CD4-positive, alpha-beta memory T cell (primary cell): Measurements from ENCODE around the gene LAMB1. TPM values are rescaled to one million over a fixed set of nuclear protein-coding genes. Genes with fewer than 3 reads are reported as not detected.
"Not testable (repeated sequence)": the region's sequence is repeated elsewhere in the genome, so short reads cannot be mapped to it uniquely, and the experiment has no call there.

Experiments used
- CTCF ChIA-PET: fragments of 350-600 bp; sonication (Branson Sonifier 250); formaldehyde crosslinking; loops from one replicate; lab custom pipeline; 2021; ENCODE audit warnings: inconsistent platforms; ENCODE audit not compliant: partially characterized antibody; lab: Charles Lee
- POLR2A ChIA-PET: fragments of 350-600 bp; sonication (Branson Sonifier 250); formaldehyde crosslinking; loops from one replicate; lab custom pipeline; 2021; ENCODE audit not compliant: partially characterized antibody; lab: Charles Lee
- DNase-seq, 5 donors: peaks; one replicate each; pipeline versions ENCODE4 v3.0.0 to v3.0.0-alpha.2; 2020 to 2022; ENCODE audit warnings: mixed read lengths in 1 of 5
- H3K27ac ChIP-seq: one replicate; pipeline ENCODE4 v1.7.0; 2013; ENCODE audit warnings: low read depth, low read length
- H3K27me3 ChIP-seq: 2 replicates; pipeline ENCODE4 v1.7.0; 2013; ENCODE audit warnings: mild to moderate bottlenecking, low read length, moderate library complexity; ENCODE audit not compliant: insufficient read depth
- H3K36me3 ChIP-seq: 2 replicates; pipeline ENCODE4 v1.7.0; 2013; ENCODE audit warnings: mild to moderate bottlenecking, low read length, moderate library complexity; ENCODE audit not compliant: insufficient read depth
- H3K4me1 ChIP-seq: 2 replicates; pipeline ENCODE4 v1.7.0; 2013; ENCODE audit warnings: mild to moderate bottlenecking, low read length, moderate library complexity; ENCODE audit not compliant: insufficient read depth
- H3K4me3 ChIP-seq, 2 donors: one replicate each; pipeline ENCODE4 v1.7.0; 2013; ENCODE audit warnings: low read length in 2 of 2, mild to moderate bottlenecking in 1 of 2
- H3K9me3 ChIP-seq, 2 donors: one replicate each; pipeline ENCODE4 v1.7.0; 2013; ENCODE audit warnings: low read length in 2 of 2, control low read depth in 1 of 2; ENCODE audit not compliant: control insufficient read depth in 1 of 2
- H3K27ac Mint-ChIP-seq, 7 donors: one replicate each; pipeline ENCODE4 v1.8.0; 2020 to 2021; ENCODE audit warnings: mixed read lengths in 7 of 7, mild to moderate bottlenecking in 6 of 7, inconsistent platforms in 3 of 7, moderate library complexity in 3 of 7
- H3K27me3 Mint-ChIP-seq, 2 donors: one replicate each; pipeline ENCODE4 v1.8.0; 2020 to 2021; ENCODE audit warnings: mixed read lengths in 2 of 2
- H3K36me3 Mint-ChIP-seq, 2 donors: one replicate each; pipeline ENCODE4 v1.8.0; 2020 to 2021; ENCODE audit warnings: mixed read lengths in 2 of 2, inconsistent platforms in 1 of 2, mild to moderate bottlenecking in 1 of 2
- H3K4me1 Mint-ChIP-seq, 4 donors: one replicate each; pipeline ENCODE4 v1.8.0; 2020 to 2021; ENCODE audit warnings: mixed read lengths in 4 of 4, mild to moderate bottlenecking in 1 of 4
- H3K4me3 Mint-ChIP-seq, 8 donors: one replicate each; pipeline ENCODE4 v1.8.0; 2020 to 2021; ENCODE audit warnings: mixed read lengths in 8 of 8, mild to moderate bottlenecking in 7 of 8, moderate library complexity in 6 of 8, inconsistent platforms in 3 of 8
- H3K9me3 Mint-ChIP-seq, 8 donors: one replicate each; pipeline ENCODE4 v1.8.0; 2020 to 2021; ENCODE audit warnings: mixed read lengths in 8 of 8, mild to moderate bottlenecking in 5 of 8, inconsistent platforms in 3 of 8, moderate library complexity in 1 of 8
- intact Hi-C: fragments of 100-400 bp; cut with micrococcal nuclease; formaldehyde crosslinking; loops from one replicate; pipeline ENCODE4 v1.15.1; 2023
- polyA plus RNA-seq, 2 donors: library from polyadenylated mRNA; unstranded; fragments of 300-500 nt; fragmentation: Illumina TruSeq; gene quantifications; one replicate each; pipeline ENCODE4 v1.2.3, GENCODE V29; 2021
- total RNA-seq, 2 experiments: library from RNA; stranded (reverse); gene quantifications; one replicate each; pipeline ENCODE4 v1.2.3, GENCODE V29; 2021

LAMB1 gene
- total and polyA plus RNA-seq, 4 experiments from 2014 or later, result 0.95 TPM; not detected in 3

DNA sequence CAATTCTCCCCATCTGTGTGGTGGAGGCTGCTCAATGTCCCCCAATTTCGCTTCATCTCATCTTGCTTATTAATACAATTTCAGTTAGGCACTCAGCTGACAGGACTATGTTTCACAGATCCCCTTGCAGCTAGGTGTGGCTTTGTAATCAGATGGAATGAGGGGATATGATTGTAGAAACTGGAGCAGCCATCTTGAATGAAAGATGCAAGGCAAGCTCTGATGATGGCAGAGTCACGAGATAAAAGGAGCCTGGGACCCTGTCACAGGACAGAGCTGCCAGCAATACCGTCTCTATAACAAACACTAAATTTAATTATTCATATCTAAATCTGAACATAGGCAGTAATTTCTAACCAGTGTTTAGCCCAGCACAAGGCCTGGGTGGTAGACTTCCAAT, 113.0 kb downstream of the LAMB1 start:
- Histone ChIP-seq H3K4me3 (peak overlapping the region in 1 of 2 donors; percentile 98), H3K9me3 (no peaks in the 10 kb centered on the region), H3K36me3 (peaks cover 9% of the 10 kb centered on the region), H3K27ac (peak overlapping the region; percentile 95), H3K27me3 (no peaks in the 10 kb centered on the region), H3K4me1 (peaks cover 41% of the 10 kb centered on the region)
- Mint-ChIP-seq H3K9me3 (peaks cover 0 to 2% (median 0%) of the 10 kb centered on the region in 8 donors), H3K4me1 (peaks cover 31 to 45% (median 38%) of the 10 kb centered on the region in 4 donors), H3K4me3 (peak overlapping the region in 4 of 8 donors; percentile 93 to 100 (median 99)), H3K27me3 (peaks cover 1 to 3% of the 10 kb centered on the region in 2 donors), H3K36me3 (peaks cover 10 to 26% of the 10 kb centered on the region in 2 donors), H3K27ac (peak overlapping the region; percentile 89 to 100 (median 99))
- CTCF ChIA-PET, result interaction anchor here (1.7 to 7.2 kb wide), 4 partner anchors 10 to 426 kb away, joined by 5 to 52 read pairs (median 25); partner anchors contain the start of gene CBLL1
- POLR2A ChIA-PET, result interaction anchor here (0.9 to 3.8 kb wide), 12 partner anchors 8 to 721 kb away, joined by 3 to 35 read pairs (median 6); partner anchors contain the start of genes CBLL1, COG5, DUS4L and HBP1
- no peak for DNase-seq
- intact Hi-C loops, result loop anchor here (5.0 kb wide), 1 partner anchor 328 kb away; the partner anchor contains the start of genes COG5 and DUS4L

- H3K27ac ChIP-seq, H3K4me3 Mint-ChIP-seq, H3K27me3 Mint-ChIP-seq, DNase-seq, H3K4me3 ChIP-seq, intact Hi-C loops, H3K27me3 ChIP-seq, H3K27ac Mint-ChIP-seq, H3K36me3 ChIP-seq, H3K9me3 ChIP-seq, H3K36me3 Mint-ChIP-seq, H3K9me3 Mint-ChIP-seq: not testable (repeated sequence)
- peaks cover 19% of the 10 kb centered on the region for H3K4me1 ChIP-seq
- CTCF ChIA-PET, result interaction anchor here (1.6 to 7.2 kb wide), 3 partner anchors 8 to 145 kb away, joined by 10 to 52 read pairs (median 36); partner anchors contain the start of gene CBLL1
- peaks cover 12 to 24% (median 17%) of the 10 kb centered on the region in 4 donors for H3K4me1 Mint-ChIP-seq
- POLR2A ChIA-PET, result interaction anchor here (1.5 kb wide), 1 partner anchor 719 kb away, joined by 4 read pairs; the partner anchor contains the start of gene HBP1
Observed at GRCh38 chr7:107887827-107888226, 115.1 kb downstream of the LAMB1 start.

GRCh38 chr7:107884066-107884818, 118.7 kb downstream of the LAMB1 start:
- DNase-seq, result no peak
- Mint-ChIP-seq H3K9me3 (no peaks in the 10 kb centered on the region), H3K4me1 (peaks cover 3 to 6% (median 5%) of the 10 kb centered on the region in 4 donors), H3K4me3 (no peak overlapping the region), H3K27me3 (peaks cover 4 to 7% of the 10 kb centered on the region in 2 donors), H3K27ac (no peak overlapping the region), H3K36me3 (no peaks in the 10 kb centered on the region)
- H3K36me3 ChIP-seq, result no peaks in the 10 kb centered on the region
- ChIA-PET POLR2A (interaction anchor here (0.6 to 1.5 kb wide), 2 partner anchors 12 to 141 kb away, joined by 3 read pairs; no protein-coding TSS in a partner anchor), CTCF (interaction anchor here (1.2 kb wide), 2 partner anchors 140 to 420 kb away, joined by 3 to 4 read pairs; partner anchors contain the start of gene CBLL1)
- H3K27ac ChIP-seq, result no peak overlapping the region
- peaks cover 3% of the 10 kb centered on the region for H3K4me1 ChIP-seq
- no peak overlapping the region for H3K4me3 ChIP-seq
- H3K9me3 ChIP-seq, result no peaks in the 10 kb centered on the region
- intact Hi-C loops, result no loop called here
- H3K27me3 ChIP-seq, result no peaks in the 10 kb centered on the region

- no peaks in the 10 kb centered on the region for H3K36me3 ChIP-seq
- H3K27me3 ChIP-seq, result no peaks in the 10 kb centered on the region
- ChIA-PET POLR2A (interaction anchor here (1.2 to 1.5 kb wide), 2 partner anchors 7 to 139 kb away, joined by 3 to 4 read pairs; no protein-coding TSS in a partner anchor), CTCF (interaction anchor here (6.2 to 13.8 kb wide), 3 partner anchors 8 to 419 kb away, joined by 52 to 504 read pairs (median 76); partner anchors contain the start of genes CBLL1 and DLD)
- Mint-ChIP-seq H3K27ac (no peak overlapping the region), H3K4me3 (no peak overlapping the region), H3K36me3 (no peaks in the 10 kb centered on the region), H3K27me3 (peaks cover 4 to 7% of the 10 kb centered on the region in 2 donors), H3K4me1 (peaks cover 7 to 8% (median 8%) of the 10 kb centered on the region in 4 donors), H3K9me3 (no peaks in the 10 kb centered on the region)
- intact Hi-C loops, result no loop called here
- H3K4me3 ChIP-seq, result no peak overlapping the region
- H3K4me1 ChIP-seq, result peaks cover 3% of the 10 kb centered on the region
- DNase-seq, result no peak
- no peak overlapping the region for H3K27ac ChIP-seq
- no peaks in the 10 kb centered on the region for H3K9me3 ChIP-seq
Observed at GRCh38 chr7:107882766-107883165, 120.2 kb downstream of the LAMB1 start.

DNA sequence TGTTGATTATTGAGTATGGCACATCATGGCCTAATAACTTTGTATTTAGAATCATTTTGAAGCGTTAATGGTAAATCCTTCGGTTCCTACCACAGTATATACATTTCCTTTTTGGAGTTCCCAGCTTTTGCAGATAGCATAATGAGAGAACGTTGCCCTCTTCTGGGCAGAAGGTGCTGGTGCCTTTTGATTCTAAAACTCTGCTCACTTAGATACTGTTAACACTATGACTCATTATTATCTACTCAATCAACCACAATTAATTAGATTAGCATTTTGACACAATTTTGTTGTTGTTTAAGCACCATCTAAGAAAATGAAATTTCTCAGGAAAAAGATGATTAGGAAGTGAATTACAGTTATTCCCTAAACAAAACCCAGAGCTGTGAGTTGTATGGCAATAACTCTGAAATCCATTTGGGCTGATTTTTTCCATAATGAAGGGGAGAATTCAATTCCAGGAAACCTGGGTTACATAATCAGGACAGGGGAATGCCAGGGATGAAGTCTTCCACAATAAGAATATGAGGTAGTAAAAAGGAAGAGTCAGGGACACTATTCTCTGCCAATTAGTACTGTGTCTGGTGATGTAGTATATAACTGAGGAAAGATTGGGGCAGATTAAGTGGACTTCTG, 123.4 kb downstream of the LAMB1 start:
- intact Hi-C loops, result loop anchor here (1.0 to 5.0 kb wide), 5 partner anchors 136 to 1087 kb away; no protein-coding TSS in a partner anchor
- H3K9me3 ChIP-seq, result no peaks in the 10 kb centered on the region
- no peaks in the 10 kb centered on the region for H3K27me3 ChIP-seq
- ChIA-PET POLR2A (interaction anchor here (0.9 to 12.2 kb wide), 7 partner anchors 9 to 416 kb away, joined by 3 to 408 read pairs (median 3); partner anchors contain the start of genes CBLL1 and DLD), CTCF (interaction anchor here (0.6 to 13.8 kb wide), 26 partner anchors 8 to 1086 kb away, joined by 3 to 504 read pairs (median 5); partner anchors contain the start of genes CBLL1, COG5, DLD and DUS4L)
- H3K4me3 ChIP-seq, result no peak overlapping the region
- H3K4me1 ChIP-seq, result peaks cover 18% of the 10 kb centered on the region
- Mint-ChIP-seq H3K27ac (peak overlapping the region in 2 of 7 donors; percentile 4 to 52), H3K4me1 (peaks cover 13 to 26% (median 21%) of the 10 kb centered on the region in 4 donors), H3K36me3 (no peaks in the 10 kb centered on the region), H3K9me3 (no peaks in the 10 kb centered on the region), H3K4me3 (no peak overlapping the region), H3K27me3 (peaks cover 3 to 6% of the 10 kb centered on the region in 2 donors)
- peak; percentile 53 to 68 (median 57) for DNase-seq
- no peak overlapping the region for H3K27ac ChIP-seq
- H3K36me3 ChIP-seq, result no peaks in the 10 kb centered on the region

DNA sequence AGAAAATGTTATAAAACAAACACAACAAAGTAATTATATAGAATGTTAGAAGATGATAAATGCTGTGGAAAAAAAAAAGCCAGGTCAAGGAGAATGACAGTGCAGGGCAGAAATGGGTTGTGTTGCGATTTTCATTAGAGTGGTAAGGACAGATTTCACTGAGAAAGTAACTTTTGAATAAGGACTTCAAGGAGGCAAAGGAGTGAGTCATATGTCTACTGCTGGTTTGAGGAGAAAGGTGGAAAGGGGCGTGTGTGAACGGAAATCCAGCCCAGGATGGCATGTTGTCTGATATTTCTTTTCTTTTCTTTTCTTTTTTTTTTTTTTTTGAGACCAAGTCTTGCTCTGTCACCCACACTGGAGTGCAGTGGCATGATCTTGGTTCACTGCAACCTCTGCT, 124.3 kb downstream of the LAMB1 start:
- Mint-ChIP-seq H3K27me3 (no peaks in the 10 kb centered on the region), H3K36me3 (no peaks in the 10 kb centered on the region), H3K9me3 (no peaks in the 10 kb centered on the region), H3K4me3 (no peak overlapping the region), H3K27ac (peak overlapping the region in 2 of 7 donors; percentile 46 to 47), H3K4me1 (peaks cover 14 to 34% (median 29%) of the 10 kb centered on the region in 4 donors)
- POLR2A ChIA-PET, result interaction anchor here (0.9 to 12.2 kb wide), 7 partner anchors 8 to 415 kb away, joined by 3 to 408 read pairs (median 3); partner anchors contain the start of genes CBLL1 and DLD
- Histone ChIP-seq H3K27me3 (no peaks in the 10 kb centered on the region), H3K4me1 (peaks cover 23% of the 10 kb centered on the region), H3K27ac (no peak overlapping the region), H3K4me3 (no peak overlapping the region), H3K9me3 (no peaks in the 10 kb centered on the region), H3K36me3 (no peaks in the 10 kb centered on the region)
- DNase-seq, result no peak
- intact Hi-C loops, result loop anchor here (1.0 to 5.0 kb wide), 5 partner anchors 135 to 1086 kb away; no protein-coding TSS in a partner anchor
- CTCF ChIA-PET, result interaction anchor here (0.6 to 13.8 kb wide), 25 partner anchors 7 to 1086 kb away, joined by 3 to 504 read pairs (median 5); partner anchors contain the start of genes CBLL1, COG5, DLD and DUS4L
